HG03565 (cell line): ENCODE measurements around the gene FAM153A.
"Not testable (repeated sequence)": the region's sequence is repeated elsewhere in the genome, so short reads cannot be mapped to it uniquely, and the experiment has no call there.

ENCODE experiments used
- ATAC-seq: cut with Tn5 transposase; IDR thresholded peaks from one replicate; pipeline ENCODE4 v1.9.1; 2021; ENCODE audit warnings: mild to moderate bottlenecking, moderate library complexity; ENCODE audit not compliant: unreplicated experiment

Gene FAM153A

GRCh38 chr5:177782792-177783633 lies at the start of gene FAM153A:
TSS of gene FAM153A (minus strand) at chr5:177782899.
- not testable (repeated sequence) for ATAC-seq

- ATAC-seq = not testable (repeated sequence)
Measured at GRCh38 chr5:177832287-177832686, 49.6 kb upstream of the FAM153A start.

- ATAC-seq = not testable (repeated sequence)
Measured at GRCh38 chr5:177826073-177826472, 43.4 kb upstream of the FAM153A start.

GRCh38 chr5:177824776-177825175 lies 42.1 kb upstream of the FAM153A start:
- ATAC-seq = not testable (repeated sequence)

GRCh38 chr5:177822489-177822888 lies 39.8 kb upstream of the FAM153A start:
- ATAC-seq = not testable (repeated sequence)

GRCh38 chr5:177819664-177820063 lies 37.0 kb upstream of the FAM153A start:
- not testable (repeated sequence) for ATAC-seq

- not testable (repeated sequence) for ATAC-seq
Measured at GRCh38 chr5:177812814-177813425, 30.2 kb upstream of the FAM153A start.

- ATAC-seq = not testable (repeated sequence)
Measured at GRCh38 chr5:177812160-177812743, 29.6 kb upstream of the FAM153A start.

- ATAC-seq = not testable (repeated sequence)
Measured at GRCh38 chr5:177809209-177809913, 26.7 kb upstream of the FAM153A start.

- ATAC-seq = not testable (repeated sequence)
Measured at GRCh38 chr5:177808420-177808819, 25.7 kb upstream of the FAM153A start.

GRCh38 chr5:177807265-177807664 lies 24.6 kb upstream of the FAM153A start:
- not testable (repeated sequence) for ATAC-seq

GRCh38 chr5:177801427-177801826 lies 18.7 kb upstream of the FAM153A start:
- ATAC-seq = not testable (repeated sequence)

GRCh38 chr5:177798237-177798840 lies 15.6 kb upstream of the FAM153A start:
- not testable (repeated sequence) for ATAC-seq

- ATAC-seq = not testable (repeated sequence)
Measured at GRCh38 chr5:177793272-177793671, 10.6 kb upstream of the FAM153A start.

GRCh38 chr5:177791649-177792048 lies 8.9 kb upstream of the FAM153A start:
- ATAC-seq = not testable (repeated sequence)

GRCh38 chr5:177782169-177782568 lies 530 bp downstream of the FAM153A start:
- ATAC-seq = not testable (repeated sequence)

- ATAC-seq = not testable (repeated sequence)
Measured at GRCh38 chr5:177771206-177771605, 11.5 kb downstream of the FAM153A start.

- not testable (repeated sequence) for ATAC-seq
Measured at GRCh38 chr5:177770646-177771045, 12.1 kb downstream of the FAM153A start.

GRCh38 chr5:177763737-177764508 lies 18.8 kb downstream of the FAM153A start:
- ATAC-seq = not testable (repeated sequence)

- ATAC-seq = not testable (repeated sequence)
Measured at GRCh38 chr5:177760954-177761353, 21.7 kb downstream of the FAM153A start.
